Measurements from ENCODE around the gene KCNJ15. TPM values are rescaled to one million over a fixed set of nuclear protein-coding genes. Genes with fewer than 3 reads are reported as not detected.

The KCNJ15 gene
- total and polyA plus RNA-seq, 2 of the 8 experiments (the other 6 are each of a cell fraction or from before 2014, with no cell fraction given) = under 0.01 TPM; not detected in 1

DNA sequence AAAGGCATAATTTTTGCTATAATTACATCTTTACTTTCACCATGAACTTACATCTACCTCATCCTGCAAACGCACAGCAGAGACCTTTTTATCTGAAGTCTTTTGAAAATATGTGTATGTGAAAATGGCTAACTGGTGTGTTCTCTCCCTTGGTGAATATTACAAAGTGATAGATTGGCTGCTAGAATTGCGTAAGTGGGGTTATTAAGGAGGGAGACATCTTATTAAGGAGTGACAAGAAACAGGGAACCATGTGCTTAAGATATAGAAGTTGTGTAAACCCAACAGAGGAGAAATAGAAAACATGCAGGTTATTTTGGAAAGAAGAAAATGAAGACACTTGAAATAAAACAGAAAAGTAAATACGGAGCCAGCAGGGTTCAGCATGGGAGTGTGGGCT lies 7.8 kb downstream of the KCNJ15 start:
- POLR2A ChIA-PET (ENCODE audit: partially characterized antibody) = no interaction called here
- no peak overlapping the region for H3K56ac ChIP-seq (replicated peaks; ENCODE audit: insufficient read length, low read depth, low read length)
- H3K9ac ChIP-seq (replicated peaks in 1 of 4; ENCODE audit: extremely low read depth in 1 of 4, low read depth in 3 of 4, low read length in 3 of 4) = no peak overlapping the region
- H4K91ac ChIP-seq (replicated peaks; ENCODE audit: insufficient read length, low read length) = no peak overlapping the region
- no peak overlapping the region for H2AK5ac ChIP-seq (ENCODE audit: low read depth, low read length)
- no peaks in the 10 kb centered on the region for H3K27me3 ChIP-seq (replicated peaks in 1 of 4; ENCODE audit: control insufficient read depth in 3 of 4, extremely low read depth in 1 of 4, insufficient read depth in 3 of 4, low read length in 3 of 4)
- H4K5ac ChIP-seq (ENCODE audit: insufficient read length, low read depth, low read length) = no peak overlapping the region
- no peak overlapping the region for H2BK5ac ChIP-seq (ENCODE audit: low read depth, low read length)
- H3K9me3 ChIP-seq (ENCODE audit: insufficient read depth in 2 of 2, low read depth in 1 of 2, low read length in 1 of 2) = no peaks in the 10 kb centered on the region
- CTCF ChIA-PET (ENCODE audit: partially characterized antibody) = interaction anchor here (0.6 to 1.2 kb wide), 2 partner anchors 21 to 89 kb away, joined by 3 to 5 read pairs; no protein-coding TSS in a partner anchor
- no peak overlapping the region for H3K23ac ChIP-seq (ENCODE audit: insufficient read length)
- H3K14ac ChIP-seq (ENCODE audit: insufficient read length) = no peak overlapping the region
- no peaks in the 10 kb centered on the region for H3K36me3 ChIP-seq (ENCODE audit: control insufficient read depth in 2 of 4, insufficient read depth in 4 of 4, low read length in 3 of 4)
- H4K20me1 ChIP-seq (replicated peaks in 1 of 2; ENCODE audit: control insufficient read depth in 1 of 2, insufficient read depth in 2 of 2, low read length in 2 of 2) = no peaks in the 10 kb centered on the region
- 91% methylated on average over 3 of the region's 3 CpGs; no CpG with 5 or more reads in 1 of the 2 experiments for WGBS, 2 experiments (ENCODE audit: extremely low coverage in 1 of 2, insufficient coverage in 1 of 2, insufficient read length in 1 of 2, insufficient replicate concordance in 2 of 2, low coverage in 1 of 2, low lambda C conversion rate in 2 of 2, missing lambda C conversion rate in 1 of 2)
- no peak overlapping the region for H3K4ac ChIP-seq (replicated peaks; ENCODE audit: insufficient read length, low read depth, low read length)
- H3K27ac ChIP-seq (ENCODE audit: low read depth, low read length) = no peak overlapping the region
- TF ChIP-seq SIRT6 (IDR thresholded peaks at IDR 0.05; ENCODE audit: low read length) = no peak
- TF ChIP-seq, protein P1, sequence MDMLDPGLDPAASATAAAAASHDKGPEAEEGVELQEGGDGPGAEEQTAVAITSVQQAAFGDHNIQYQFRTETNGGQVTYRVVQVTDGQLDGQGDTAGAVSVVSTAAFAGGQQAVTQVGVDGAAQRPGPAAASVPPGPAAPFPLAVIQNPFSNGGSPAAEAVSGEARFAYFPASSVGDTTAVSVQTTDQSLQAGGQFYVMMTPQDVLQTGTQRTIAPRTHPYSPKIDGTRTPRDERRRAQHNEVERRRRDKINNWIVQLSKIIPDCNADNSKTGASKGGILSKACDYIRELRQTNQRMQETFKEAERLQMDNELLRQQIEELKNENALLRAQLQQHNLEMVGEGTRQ (IDR thresholded peaks at IDR 0.05; ENCODE audit: low read length) = no peak
- TF ChIP-seq NANOG (IDR thresholded peaks at IDR 0.05; ENCODE audit: insufficient read depth, low read depth, low read length, poor library complexity, severe bottlenecking) = no peak
- no peak for TF ChIP-seq RFX5 (IDR thresholded peaks at IDR 0.05; ENCODE audit: borderline replicate concordance, low read depth, low read length)
- H2BK120ac ChIP-seq (replicated peaks; ENCODE audit: low read depth, low read length) = no peak overlapping the region
- H3K23me2 ChIP-seq (ENCODE audit: low read depth, low read length) = no peaks in the 10 kb centered on the region
- H3K18ac ChIP-seq (ENCODE audit: extremely low read depth, low read length) = no peak overlapping the region
- H3K4me1 ChIP-seq (replicated peaks in 1 of 4; ENCODE audit: control insufficient read depth in 3 of 4, insufficient read depth in 4 of 4, low read length in 3 of 4) = peaks cover 0 to 1% (median 0%) of the 10 kb centered on the region in 4 experiments; a peak in 1 of 7 replicates
- H3K4me2 ChIP-seq (ENCODE audit: insufficient read depth in 1 of 2, low read depth in 2 of 2, low read length in 2 of 2) = no peak overlapping the region
- no peak overlapping the region for H2BK12ac ChIP-seq (ENCODE audit: low read depth, low read length)
- no peaks in the 10 kb centered on the region for H3K79me2 ChIP-seq (ENCODE audit: control insufficient read depth in 1 of 2, insufficient read depth in 2 of 2, low read length in 2 of 2)
- no peak overlapping the region for H2AFZ ChIP-seq (ENCODE audit: low read length)
- no peak overlapping the region for H4K8ac ChIP-seq (ENCODE audit: extremely low read depth, insufficient read depth, low read length)
- H2BK15ac ChIP-seq (ENCODE audit: low read length) = no peak overlapping the region
- DNase-seq (ENCODE audit: low read depth in 1 of 2, low spot score in 2 of 2) = no peak
- FAIRE-seq = no peak
- H2BK20ac ChIP-seq (ENCODE audit: low read length) = no peak overlapping the region
- no peaks in the 10 kb centered on the region for H3K79me1 ChIP-seq (ENCODE audit: low read depth, low read length)
- H3K4me3 ChIP-seq (ENCODE audit: extremely low read depth in 1 of 4, insufficient read depth in 2 of 4, low read depth in 3 of 4, low read length in 4 of 4) = no peak overlapping the region

Measured in H1 (cell line).